GM21786 (cell line): ENCODE measurements around the gene SRRM5.
"Not testable (repeated sequence)": the region's sequence is repeated elsewhere in the genome, so short reads cannot be mapped to it uniquely, and the experiment has no call there.

Experiments
- ATAC-seq: cut with Tn5 transposase; IDR thresholded peaks from one replicate; pipeline ENCODE4 v1.9.1; 2021; ENCODE audit not compliant: unreplicated experiment

Gene SRRM5

DNA sequence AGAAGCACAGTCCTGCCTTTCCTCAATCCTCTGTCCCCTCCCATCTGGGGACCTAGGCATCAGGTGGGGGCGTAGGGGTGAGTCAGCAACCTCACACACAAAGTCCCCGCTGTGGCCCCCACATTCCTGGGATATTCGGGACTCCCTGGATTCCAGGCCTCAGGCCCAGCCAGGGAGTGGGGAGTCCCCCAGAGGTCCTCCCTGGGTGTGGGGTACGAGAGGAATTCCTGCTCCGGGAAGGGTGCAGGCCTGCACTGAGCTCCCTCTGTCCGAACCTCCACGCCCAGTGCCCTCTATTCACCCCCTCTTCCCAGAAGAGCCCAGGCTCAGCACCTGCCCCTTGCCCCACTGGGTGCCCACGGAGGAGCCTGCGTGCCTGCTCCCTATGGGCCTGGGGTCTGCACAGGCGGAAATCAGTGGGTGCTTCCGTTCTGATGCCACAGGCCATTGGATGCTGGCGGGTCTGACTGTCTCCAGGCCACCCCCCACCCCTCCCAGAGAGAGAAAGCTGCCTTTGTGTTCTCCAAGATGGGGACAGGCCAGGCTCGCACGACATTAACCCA lies 24.3 kb downstream of the SRRM5 start:
- ATAC-seq, result no peak

DNA sequence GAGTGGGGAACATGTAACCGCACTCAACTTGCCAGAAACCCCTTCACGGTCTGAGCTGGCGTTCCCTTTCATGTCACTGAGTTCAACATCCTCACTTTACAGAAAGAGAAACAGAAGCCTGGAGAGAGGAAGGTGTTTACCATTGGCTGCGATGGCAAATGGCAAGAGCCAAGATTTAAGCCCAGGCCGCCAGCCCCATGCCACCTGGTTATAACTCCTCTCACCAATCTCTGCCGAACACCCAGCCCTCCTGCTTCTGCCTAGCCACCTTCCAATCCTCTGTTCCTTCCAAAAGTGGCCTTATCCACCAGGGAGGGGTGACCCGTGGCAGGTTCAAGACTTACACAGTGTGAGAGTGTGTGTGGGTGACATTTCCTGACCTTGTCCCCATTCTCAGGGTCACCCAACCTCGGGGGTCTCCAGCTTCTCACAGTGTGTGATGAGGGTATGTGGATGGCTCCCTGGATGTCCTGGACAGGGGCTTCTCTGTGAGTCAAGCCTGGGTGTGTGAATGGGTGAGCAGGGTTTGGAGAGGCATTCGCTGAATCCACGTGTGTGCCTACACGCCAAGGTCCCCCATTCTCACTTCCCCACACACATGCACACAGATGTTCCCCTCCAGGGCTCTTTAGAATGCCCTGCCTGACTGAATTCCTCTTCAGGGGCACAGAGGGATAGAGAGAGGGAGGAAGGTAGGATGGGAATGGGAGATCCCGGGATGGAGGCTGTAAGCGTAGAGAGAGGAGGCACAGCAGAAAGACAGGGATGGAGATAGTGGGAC lies 26.5 kb downstream of the SRRM5 start:
- no peak for ATAC-seq

DNA sequence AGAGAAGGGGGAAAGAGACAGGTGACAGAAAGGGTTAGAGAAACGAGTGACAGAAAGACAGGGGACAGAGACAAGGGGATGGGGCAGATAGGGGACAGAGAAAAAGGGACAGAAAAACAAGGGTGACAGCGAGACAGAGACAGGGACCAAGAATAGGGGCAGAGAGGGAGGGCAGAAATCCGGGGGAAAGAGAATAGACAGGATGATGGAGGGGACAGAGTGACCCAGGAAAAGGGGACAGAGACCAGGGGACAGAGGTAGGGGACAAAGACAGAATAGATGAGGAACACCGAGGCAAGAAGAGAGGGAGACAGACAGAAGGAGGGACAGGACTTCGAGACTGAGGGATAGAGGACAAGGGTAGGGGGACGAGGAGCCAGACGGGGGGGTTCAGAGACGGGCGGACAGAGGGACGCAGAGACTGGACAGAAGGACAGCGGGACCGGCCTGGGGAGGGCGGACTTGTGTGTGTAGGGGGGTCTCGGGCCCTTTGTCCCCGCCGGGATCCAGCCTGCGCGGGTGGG lies 27.2 kb downstream of the SRRM5 start:
- no peak for ATAC-seq

DNA sequence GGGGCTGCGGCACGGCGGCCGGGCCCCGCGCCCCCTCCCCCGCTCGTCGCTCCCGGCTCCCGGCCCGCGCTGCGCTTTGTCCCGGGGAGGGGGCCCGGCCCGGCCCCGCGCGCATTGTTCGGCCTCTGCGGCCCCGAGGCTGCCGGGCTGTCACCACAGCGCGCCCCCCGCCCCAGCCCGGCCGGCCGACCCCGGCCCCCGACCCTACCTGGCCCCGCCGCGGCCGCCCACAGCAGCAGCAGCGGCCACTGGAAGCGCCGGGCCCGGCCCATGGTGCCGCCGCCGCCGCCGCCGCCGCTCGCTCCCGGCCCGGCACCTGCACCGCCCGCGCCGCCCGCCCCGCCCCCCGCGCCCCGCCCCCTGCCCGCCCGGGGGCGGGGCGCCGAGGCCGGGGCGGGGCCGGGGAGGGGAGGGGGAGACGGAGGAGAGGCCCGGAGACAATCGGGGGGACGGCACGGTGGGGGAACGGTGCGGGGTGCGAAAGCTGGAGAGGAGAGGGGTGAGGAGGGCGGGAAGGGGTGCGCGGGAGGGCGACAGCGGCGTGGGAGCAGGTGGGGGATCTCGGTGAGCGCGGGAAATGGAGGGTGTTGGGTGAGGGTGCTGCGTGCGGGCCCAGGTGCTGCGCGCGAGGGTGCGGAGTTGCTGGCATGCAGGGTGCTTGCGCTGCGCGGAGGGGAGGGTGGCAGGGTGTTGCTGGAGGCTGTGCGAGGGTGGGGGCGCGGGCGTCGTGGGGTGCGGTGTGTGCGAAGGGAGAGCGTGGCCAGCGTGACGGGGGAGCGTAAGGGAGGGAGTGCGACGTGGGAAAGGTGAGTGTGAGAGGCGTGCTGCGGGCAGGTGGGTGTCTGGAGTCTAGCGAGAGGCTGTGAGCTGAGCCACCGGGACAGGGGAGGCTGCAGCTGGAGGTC lies 27.9 kb downstream of the SRRM5 start, which contains the start of gene CADM4:
Gene CADM4 (minus strand): TSS at position 332 of the 905 bp plus-strand sequence. CDS start 60 bp downstream, at position 272.
- ATAC-seq, result no peak

DNA sequence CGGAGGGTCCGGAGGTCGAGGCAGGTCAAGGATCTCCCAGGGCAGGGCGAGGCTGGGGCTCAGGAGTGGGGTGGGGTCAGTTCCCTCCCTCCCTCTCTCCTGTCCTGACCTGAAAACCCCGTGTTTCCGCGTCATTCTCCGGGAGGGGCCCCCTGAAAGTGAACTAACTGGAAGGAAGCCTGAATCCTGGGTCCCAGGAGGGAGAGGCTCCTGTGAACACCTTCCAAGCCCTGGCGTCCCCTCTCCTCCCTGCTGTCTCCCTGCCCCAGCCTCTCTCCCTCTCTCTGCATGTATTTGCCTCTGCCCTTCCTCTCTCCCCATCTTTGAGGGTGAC lies 28.5 kb downstream of the SRRM5 start:
- no peak for ATAC-seq

DNA sequence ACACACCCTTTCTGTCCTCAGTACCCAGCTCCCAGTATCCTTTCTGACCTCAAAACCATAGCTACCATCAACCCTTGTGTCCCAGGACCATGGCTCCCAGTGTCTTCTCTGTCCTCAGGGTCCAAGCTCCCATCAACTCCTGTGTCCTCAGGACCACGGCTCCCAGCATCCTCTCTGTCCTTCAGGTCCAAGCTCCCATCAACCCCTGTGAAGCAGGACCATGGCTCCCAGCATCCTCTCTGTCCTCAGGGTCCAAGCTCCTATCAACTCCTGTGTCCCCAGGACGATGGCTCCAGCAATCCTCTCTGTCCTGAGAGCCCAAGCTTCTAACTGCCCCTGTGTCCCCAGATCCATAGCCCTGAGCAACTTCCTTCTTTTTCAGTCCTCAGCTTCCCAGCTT lies 29.4 kb downstream of the SRRM5 start:
- ATAC-seq, result no peak

DNA sequence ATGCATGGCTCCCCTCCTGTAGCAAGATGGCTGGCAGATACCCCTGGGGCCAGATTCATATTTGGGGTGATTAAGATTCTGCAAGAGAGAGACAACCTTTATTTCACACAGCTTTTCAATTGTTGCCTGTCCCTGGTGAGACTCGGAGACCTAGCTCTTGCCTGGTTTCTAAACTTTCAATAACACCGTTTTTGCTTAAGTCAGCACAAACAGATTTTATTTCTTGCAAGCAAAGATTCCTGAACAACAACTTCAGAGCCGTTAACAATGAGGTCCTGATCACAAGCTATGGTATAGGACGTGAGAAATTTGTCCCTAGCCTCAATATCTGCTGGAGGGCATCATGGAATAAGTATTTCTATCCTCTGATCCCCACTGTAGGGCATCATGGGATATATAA lies 30.6 kb downstream of the SRRM5 start:
- no peak for ATAC-seq

DNA sequence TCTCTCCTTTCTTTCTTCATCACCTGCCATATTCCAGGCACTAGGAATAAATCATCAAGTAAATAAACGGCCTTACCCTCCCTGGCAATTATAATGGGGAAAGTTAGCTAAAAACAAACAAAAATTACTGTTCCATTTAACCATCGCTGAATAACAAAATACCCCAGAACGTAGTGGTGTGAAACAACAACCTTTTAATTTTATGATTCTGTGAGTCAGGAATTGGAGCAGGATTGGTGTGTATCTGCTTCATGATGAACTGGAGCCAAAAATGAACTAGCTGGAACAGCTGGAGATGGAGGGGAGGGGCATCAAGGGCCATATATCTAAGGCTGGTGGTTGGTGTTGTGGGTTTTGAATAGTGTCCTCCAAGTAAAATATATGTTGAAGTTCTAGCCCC lies 31.4 kb downstream of the SRRM5 start:
- no peak for ATAC-seq

DNA sequence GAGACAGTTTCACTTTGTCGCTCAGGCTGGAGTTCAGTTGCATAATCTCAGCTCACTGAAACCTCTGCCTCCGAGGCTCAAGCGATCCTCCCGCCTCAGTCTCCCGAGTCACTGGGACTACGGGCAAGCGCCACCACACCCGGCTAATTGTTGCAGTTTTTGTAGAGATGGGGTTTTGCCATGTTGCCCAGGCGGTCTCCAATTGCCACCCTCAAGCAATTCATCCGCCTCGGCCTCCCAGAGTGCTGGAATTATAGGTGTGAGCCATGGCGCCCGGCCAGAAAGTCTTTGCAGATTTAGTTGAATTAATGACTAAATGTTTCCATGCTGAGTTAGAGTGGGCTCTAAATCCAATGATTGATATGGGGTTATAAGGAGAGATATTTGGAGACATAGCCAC lies 32.3 kb downstream of the SRRM5 start:
- ATAC-seq, result no peak

DNA sequence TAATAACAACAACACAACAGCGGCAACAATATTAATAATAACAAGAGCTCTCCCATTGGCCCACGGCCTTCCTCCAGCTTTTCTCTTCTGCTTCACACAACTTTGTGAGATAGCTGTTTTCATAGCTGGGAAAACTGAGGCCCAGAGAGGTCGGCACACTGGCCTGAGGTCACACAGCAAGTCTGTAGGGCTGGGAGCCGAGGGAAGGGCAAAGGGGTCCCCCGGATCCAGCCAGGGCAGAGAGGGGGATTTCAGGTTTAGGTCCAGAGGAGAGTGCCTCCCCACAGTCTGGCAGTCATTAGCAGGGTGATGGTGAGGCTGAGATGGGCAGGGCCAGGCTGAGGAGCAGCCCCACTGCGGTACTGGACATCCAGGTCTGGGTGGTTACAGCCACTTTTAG lies 36.7 kb downstream of the SRRM5 start:
- no peak for ATAC-seq

DNA sequence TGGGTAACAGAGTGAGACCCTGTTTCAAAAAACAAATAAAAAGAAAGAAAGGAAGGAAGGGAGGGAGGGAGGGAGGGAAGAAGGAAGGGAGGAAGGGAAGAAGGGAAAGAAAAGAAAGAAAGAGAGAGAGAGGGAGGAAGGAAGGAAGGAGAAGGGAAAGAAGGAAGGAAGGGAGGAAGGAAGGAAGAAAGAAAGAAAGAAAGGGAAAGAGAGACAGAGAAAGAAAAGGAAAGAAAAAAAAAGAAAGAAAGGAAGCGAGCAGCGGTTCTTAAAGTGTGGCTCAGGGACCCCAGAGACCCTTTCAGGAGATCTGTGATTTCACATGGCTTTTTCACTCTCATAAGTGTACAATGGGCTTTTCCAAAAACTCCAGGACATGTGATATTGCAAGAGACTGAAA lies 37.6 kb downstream of the SRRM5 start:
- no peak for ATAC-seq

DNA sequence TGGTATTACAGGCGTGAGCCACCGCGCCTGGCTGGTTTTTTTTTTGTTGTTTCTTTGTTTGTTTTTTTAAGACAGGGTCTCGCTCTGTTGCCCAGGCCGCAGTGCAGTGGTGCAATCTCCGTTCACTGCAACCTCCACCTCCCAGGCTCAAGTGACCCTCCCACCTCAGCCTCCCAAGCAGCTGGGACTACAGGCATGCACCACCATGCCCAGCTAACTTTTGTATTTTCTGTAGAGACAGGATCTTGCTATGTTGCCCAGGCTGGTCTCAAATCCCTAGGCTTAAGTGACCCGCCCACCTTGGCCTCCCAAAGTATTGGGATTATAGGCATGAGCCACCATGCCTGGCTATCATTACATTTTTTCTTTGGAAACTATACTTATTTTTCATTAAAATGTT lies 38.4 kb downstream of the SRRM5 start:
- ATAC-seq, result not testable (repeated sequence)

DNA sequence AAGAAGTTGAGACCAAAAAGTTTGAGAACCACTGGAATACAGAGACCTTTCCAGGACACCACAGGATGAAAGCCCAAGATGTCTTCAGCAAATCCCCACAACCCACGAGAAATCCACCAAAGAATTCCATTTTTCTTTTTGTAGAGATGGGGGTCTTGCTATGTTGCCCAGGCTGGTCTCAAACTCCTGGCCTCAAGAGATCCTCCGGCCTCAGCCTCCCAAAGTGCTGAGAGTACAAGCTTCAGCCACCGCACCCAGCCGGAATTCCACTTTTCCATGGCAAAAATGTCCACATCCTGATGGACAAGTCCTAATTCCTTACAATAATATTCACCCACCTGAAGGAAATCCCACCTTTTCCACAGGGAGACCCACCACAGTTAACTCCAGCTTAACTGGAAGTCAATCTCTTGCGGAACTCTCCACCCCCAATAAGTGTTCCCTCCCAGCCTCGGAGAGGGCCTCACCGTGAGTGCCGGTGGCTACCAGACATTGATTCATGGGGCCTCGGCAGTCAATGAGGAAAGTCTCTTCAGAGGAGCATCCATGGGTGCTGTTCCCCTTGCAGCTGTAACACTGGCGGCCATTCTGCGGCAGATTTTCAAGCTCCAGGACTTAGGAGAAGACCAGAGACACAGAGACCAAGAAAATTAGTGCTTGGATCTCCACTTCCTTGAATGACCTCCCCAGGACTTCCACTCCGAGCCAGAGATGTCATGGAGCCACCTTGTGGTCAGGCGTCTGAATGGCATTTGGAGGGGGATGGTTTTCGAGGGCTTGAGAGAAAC lies 40.1 kb downstream of the SRRM5 start:
- ATAC-seq, result no peak

DNA sequence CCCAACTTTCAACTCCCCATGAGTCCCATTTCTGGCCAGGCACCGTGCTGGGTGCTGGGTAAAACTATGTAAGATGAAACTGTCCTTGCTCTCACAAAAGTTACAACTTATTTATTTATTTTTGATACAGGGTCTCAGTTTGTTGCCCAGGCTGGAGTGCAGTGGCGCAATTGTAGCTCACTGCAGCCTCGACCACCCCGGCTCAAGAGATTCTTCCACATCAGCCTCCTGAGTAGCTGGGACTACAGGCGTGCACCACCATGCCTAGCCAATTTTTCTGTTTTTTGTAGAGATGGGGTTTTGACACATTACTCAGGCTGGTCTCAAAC lies 40.6 kb downstream of the SRRM5 start:
- ATAC-seq, result no peak

DNA sequence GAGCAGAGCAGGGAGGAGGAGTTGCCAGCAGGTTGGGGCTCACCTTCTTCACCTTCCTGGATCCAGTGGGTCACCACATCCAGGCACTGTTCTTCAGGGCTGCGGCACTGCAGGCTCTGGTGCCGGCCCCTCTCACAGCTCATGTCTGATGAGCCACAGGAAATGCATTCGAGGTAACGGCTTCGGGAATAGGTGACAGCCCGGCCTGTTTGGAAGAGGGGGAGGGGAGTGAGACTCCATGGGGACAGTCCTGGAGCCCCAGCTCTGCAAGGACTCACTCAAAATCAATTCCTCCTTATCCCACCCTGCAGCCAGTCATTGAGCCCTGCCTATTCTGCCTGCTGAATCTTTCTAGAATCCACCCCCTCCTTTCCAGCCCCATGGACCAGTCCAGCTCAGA lies 44.5 kb downstream of the SRRM5 start:
- ATAC-seq, result no peak

DNA sequence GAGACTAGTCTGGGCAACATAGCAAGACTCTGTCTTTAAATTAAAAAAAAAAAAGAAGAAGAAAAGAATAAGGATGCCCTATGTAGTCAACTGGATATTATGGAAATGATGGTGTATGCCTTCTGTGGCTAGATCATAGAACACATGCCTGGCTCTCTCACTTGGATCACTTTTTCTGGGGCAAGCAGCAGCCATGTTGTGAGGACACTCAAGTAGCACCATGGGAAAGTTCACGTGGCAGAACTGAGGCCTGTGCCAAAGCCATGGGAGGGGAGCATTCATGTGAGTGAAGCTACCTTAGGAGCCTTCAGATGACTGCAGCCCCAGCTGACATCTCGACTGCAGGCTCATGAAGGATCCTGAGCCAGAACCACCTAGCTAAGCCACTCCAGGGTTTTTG lies 46.1 kb downstream of the SRRM5 start:
- ATAC-seq, result no peak

DNA sequence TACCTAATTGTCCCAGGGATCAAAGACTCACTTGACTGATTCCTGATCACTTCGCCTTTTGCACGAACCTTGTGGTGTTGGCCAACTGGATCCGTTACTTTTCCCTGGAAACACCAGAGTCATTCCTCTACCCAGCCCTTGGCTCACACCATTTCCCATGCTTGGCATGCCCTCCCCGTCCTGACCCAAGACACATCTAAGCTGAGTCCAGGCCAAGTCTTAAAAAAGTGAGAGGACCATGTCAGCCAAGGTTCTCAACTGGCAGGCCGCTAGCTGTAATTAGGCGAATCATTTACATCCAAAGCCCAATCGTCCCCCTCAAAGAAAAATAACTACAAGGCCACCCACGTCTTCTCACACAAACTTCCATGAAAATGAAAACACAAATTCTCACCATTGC lies 46.6 kb downstream of the SRRM5 start:
- ATAC-seq, result no peak

DNA sequence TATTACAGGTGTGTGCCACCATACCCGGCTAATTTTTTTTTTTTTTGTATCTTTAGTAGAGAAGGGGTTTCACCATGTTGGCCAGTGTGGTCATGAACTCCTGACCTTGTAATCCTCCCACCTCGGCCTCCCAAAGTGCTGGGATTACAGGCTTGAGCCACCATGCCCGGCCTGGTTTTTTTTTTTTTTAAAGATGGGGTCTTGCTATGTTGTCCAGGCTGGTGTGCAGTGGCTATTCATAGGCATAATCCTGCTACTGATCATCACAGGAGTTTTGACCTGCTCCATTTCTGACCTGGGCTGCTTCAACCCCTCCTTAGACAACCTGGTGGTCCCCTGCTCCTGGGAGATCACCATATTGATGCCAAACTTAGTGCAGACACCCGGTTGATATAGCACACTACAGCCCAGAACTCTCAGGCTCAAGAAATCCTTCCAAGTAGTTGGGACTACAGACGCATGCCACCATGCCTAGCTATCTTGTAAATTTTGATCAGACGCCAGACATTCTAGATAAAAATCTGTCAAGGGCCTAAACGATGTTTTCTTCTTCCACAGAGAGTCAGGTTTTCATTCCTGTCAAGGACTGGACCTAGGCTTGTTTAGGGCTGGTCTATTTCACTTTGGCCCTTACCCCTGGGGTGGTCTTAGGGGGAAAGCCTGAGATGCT lies 48.5 kb downstream of the SRRM5 start:
- ATAC-seq, result no peak

DNA sequence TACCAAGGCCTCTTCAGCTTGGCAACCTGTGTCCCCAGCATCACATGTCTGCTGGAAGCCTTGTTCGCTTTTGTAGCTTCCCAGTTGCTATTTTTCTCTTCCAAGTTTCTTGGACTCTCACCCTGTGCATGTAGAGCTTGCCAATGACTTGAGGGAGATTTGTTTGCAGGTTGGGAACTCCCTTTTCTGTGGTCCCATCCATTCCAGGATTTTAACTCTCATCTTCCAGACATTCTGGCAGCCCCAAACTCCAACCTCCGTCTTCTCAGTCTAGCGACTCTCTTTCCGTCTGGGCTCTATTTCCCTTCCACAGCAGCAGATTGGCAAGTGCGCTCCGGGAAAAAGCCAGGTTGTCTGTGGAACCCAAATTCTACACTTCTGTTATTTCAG lies 49.1 kb downstream of the SRRM5 start:
- ATAC-seq, result no peak

DNA sequence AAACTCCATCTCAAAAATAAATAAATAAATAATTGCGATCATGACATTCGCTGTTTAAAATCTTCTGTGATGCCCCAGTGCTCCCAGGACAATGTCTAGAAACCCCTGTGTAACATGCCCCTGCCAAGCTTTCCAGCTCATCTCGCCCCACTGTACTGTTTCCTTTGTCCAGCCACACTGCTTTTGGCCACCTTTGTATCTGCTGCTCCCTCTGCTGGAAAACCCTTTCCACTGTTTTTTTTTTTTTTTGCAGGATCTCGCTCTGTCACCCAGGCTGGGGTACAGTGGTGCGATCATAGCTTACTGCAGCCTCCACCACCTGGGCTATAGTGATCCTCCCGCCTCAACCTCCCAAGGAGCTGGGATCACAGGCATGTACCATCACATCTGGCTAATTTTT lies 50.6 kb downstream of the SRRM5 start:
- ATAC-seq, result no peak

DNA sequence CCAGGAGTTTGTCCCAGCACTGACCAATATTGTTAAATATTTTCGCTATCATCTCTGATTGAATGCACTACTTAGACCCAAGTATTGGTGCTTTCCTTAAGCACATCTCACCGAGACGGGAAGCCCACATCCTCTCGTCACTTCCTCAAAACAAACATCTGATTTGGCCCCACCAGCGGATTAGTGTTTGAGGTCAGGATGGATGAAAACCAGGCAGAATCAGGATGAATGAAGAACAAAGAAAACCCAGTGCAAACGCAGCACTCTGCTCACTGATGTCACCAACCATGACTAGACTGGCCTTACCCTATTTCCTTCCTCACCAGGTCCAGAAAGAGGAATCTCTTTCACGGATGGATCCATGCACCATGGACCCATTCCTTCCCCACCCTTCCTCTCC lies 52.1 kb downstream of the SRRM5 start:
- no peak for ATAC-seq
